Measurements from ENCODE around the gene ZNG1F.
"Not testable (repeated sequence)": the region's sequence is repeated elsewhere in the genome, so short reads cannot be mapped to it uniquely, and the experiment has no call there.

- not testable (repeated sequence) for TF ChIP-seq CTCF, POLR2A (IDR thresholded peaks at IDR 0.05)
Measured at GRCh38 chr9:41150116-41150515, 39.0 kb downstream of the ZNG1F start.

Measured in suprapubic skin (tissue), 3 donors.